ENCODE measurements around the gene TWIST1. TPM values are rescaled to one million over a fixed set of nuclear protein-coding genes. Genes with fewer than 3 reads are reported as not detected.

Gene TWIST1
- total RNA-seq, 1 experiment from 2014 or later, result not detected

- Histone ChIP-seq H2BK15ac (ENCODE audit: low read depth, low read length) (no peak overlapping the region), H3K23ac (ENCODE audit: insufficient read length, low read depth, low read length) (no peak overlapping the region), H4K20me1 (ENCODE audit: control insufficient read depth, insufficient read depth, insufficient read length) (no peaks in the 10 kb centered on the region), H4K8ac (replicated peaks; ENCODE audit: insufficient read length, low read depth, low read length) (no peak overlapping the region), H3K79me1 (ENCODE audit: insufficient read depth, low read depth, low read length, poor library complexity, severe bottlenecking) (no peaks in the 10 kb centered on the region), H4K91ac (ENCODE audit: insufficient read length, low read depth, low read length) (no peak overlapping the region), H3T11ph (ENCODE audit: low read length) (no peak overlapping the region), H3K56ac (ENCODE audit: insufficient read length, low read depth, low read length) (no peak overlapping the region), H3K9ac (ENCODE audit: extremely low read depth, insufficient read length, low read length) (no peak overlapping the region), H3K9me3 (ENCODE audit: control insufficient read depth, low read depth, low read length) (no peaks in the 10 kb centered on the region), H3K27ac (ENCODE audit: insufficient read length, low read depth, low read length) (no peak overlapping the region), H2AFZ (ENCODE audit: low read length) (no peak overlapping the region), H3K79me2 (ENCODE audit: insufficient read depth, low read length) (no peaks in the 10 kb centered on the region), H3K18ac (ENCODE audit: insufficient read length, low read depth, low read length) (no peak overlapping the region), H2BK5ac (ENCODE audit: insufficient read length, low read length) (no peak overlapping the region), H2BK12ac (ENCODE audit: insufficient read length, low read depth, low read length) (no peak overlapping the region), H3K4ac (ENCODE audit: low read depth, low read length) (no peak overlapping the region), H3K23me2 (ENCODE audit: insufficient read length, low read depth, low read length, poor library complexity, severe bottlenecking) (no peaks in the 10 kb centered on the region), H2BK20ac (ENCODE audit: low read depth, low read length, poor library complexity, severe bottlenecking) (no peak overlapping the region), H3K27me3 (ENCODE audit: insufficient read depth, low read length) (peaks cover 2% of the 10 kb centered on the region; the same call in 1 of the 2 replicates), H2BK120ac (ENCODE audit: low read depth, low read length, poor library complexity, severe bottlenecking) (no peak overlapping the region), H2AK5ac (ENCODE audit: insufficient read length, low read length) (no peak overlapping the region), H3K14ac (ENCODE audit: insufficient read depth, low read length) (no peak overlapping the region), H4K5ac (ENCODE audit: insufficient read length, low read depth, low read length) (no peak overlapping the region), H3K4me1 (ENCODE audit: insufficient read depth, low read length) (peaks cover 17% of the 10 kb centered on the region; the same call in 1 of the 2 replicates), H3K4me2 (ENCODE audit: insufficient read depth, insufficient read length, low read length) (no peak overlapping the region)
- no peak for DNase-seq
- WGBS (ENCODE audit: extremely low coverage, insufficient read length, low lambda C conversion rate), result no CpG with 5 or more reads among the region's 1 CpG
- peaks cover 30% of the 10 kb centered on the region for H3K27me3 Mint-ChIP-seq (ENCODE audit: low read depth)
- no peak overlapping the region; a peak in 1 of 7 replicates for H3K27ac Mint-ChIP-seq
- peaks cover 17 to 22% of the 10 kb centered on the region in 2 experiments for H3K4me1 Mint-ChIP-seq
- H3K4me3 Mint-ChIP-seq, result no peak overlapping the region
- no peaks in the 10 kb centered on the region for H3K9me3 Mint-ChIP-seq
- no peak for TF ChIP-seq CTCF (conservative IDR thresholded peaks at IDR 0.05)
- no peaks in the 10 kb centered on the region for H3K36me3 Mint-ChIP-seq (ENCODE audit: insufficient read depth in 1 of 3, low read depth in 3 of 3)
These were observed 18.9 kb downstream of the TWIST1 start for GRCh38 chr7:19098510-19098909.
